Activated naive CD4-positive, alpha-beta T cell (primary cell): ENCODE results near the gene NCAPD3.
"Not testable (repeated sequence)": the region's sequence is repeated elsewhere in the genome, so short reads cannot be mapped to it uniquely, and the experiment has no call there.

ENCODE experiments used
- DNase-seq, 4 experiments: peaks; one replicate each; lab custom pipeline; 2025; lab: John Stamatoyannopoulos, UW

NCAPD3 gene

GRCh38 chr11:134223836-134224709 is at the start of gene NCAPD3, which contains the start of gene VPS26B:
Gene NCAPD3, minus strand, starts transcription at chr11:134223967. Its CDS starts 41 bp downstream, at chr11:134223926.
Gene VPS26B, plus strand, starts transcription at chr11:134224671. Its CDS starts 452 bp downstream, at chr11:134225123.
- peak; percentile 87 to 94 (median 92) for DNase-seq

- DNase-seq: no peak
Observed at GRCh38 chr11:134273317-134273712, 49.5 kb upstream of the NCAPD3 start.

GRCh38 chr11:134272381-134273316 is 48.9 kb upstream of the NCAPD3 start:
- DNase-seq: no peak

GRCh38 chr11:134271978-134272377 is 48.2 kb upstream of the NCAPD3 start:
- no peak for DNase-seq

GRCh38 chr11:134270250-134270714 is 46.5 kb upstream of the NCAPD3 start:
- DNase-seq: no peak

- no peak for DNase-seq
Observed at GRCh38 chr11:134267966-134268365, 44.2 kb upstream of the NCAPD3 start.

GRCh38 chr11:134267461-134267860 is 43.7 kb upstream of the NCAPD3 start:
- no peak for DNase-seq

- DNase-seq: no peak
Observed at GRCh38 chr11:134266841-134267251, 43.1 kb upstream of the NCAPD3 start.

- DNase-seq: no peak
Observed at GRCh38 chr11:134266440-134266839, 42.7 kb upstream of the NCAPD3 start.

GRCh38 chr11:134264966-134265764 is 41.4 kb upstream of the NCAPD3 start:
- no peak for DNase-seq

- no peak for DNase-seq
Observed at GRCh38 chr11:134261626-134262488, 38.1 kb upstream of the NCAPD3 start.

- DNase-seq: no peak
Observed at GRCh38 chr11:134260983-134261382, 37.2 kb upstream of the NCAPD3 start.

- no peak for DNase-seq
Observed at GRCh38 chr11:134260503-134260902, 36.7 kb upstream of the NCAPD3 start.

GRCh38 chr11:134258577-134258976 is 34.8 kb upstream of the NCAPD3 start:
- DNase-seq: no peak

- DNase-seq: no peak
Observed at GRCh38 chr11:134257101-134257500, 33.3 kb upstream of the NCAPD3 start.

- not testable (repeated sequence) for DNase-seq
Observed at GRCh38 chr11:134255184-134255561, 31.4 kb upstream of the NCAPD3 start.

- DNase-seq: no peak
Observed at GRCh38 chr11:134254433-134255183, 30.8 kb upstream of the NCAPD3 start.

GRCh38 chr11:134253188-134253993 is 29.6 kb upstream of the NCAPD3 start, which contains the start of the genes ACAD8 and THYN1:
Gene ACAD8, plus strand, starts transcription at chr11:134253568. Its CDS starts 33 bp downstream, at chr11:134253601.
Gene THYN1, minus strand, starts transcription at chr11:134253352. Its CDS starts 470 bp downstream, at chr11:134252882.
- peak; percentile 81 to 94 (median 90) for DNase-seq
